ENCODE data around the gene GPHB5.

The GPHB5 gene

DNA sequence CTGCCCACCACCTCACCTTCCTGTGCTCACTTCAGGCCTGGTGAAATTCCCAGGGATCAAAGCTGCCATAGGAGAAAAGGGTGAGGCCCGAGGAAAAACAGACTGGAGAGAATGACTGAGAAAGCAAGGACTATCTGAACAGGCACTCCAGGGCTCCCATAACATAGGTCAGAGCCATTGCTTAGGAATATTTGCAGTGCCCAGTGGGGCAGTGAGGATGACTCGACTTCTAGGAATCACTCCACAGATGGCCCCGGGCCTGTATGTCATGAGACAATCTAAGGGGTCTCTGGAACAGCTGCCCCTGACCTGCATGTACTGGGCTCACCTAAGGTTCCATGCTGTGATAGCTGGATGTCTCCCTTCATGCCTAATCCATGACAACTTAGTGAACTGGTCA lies 51.6 kb downstream of the GPHB5 start:
- no peak for FAIRE-seq

GRCh38 chr14:63266106-63266505 lies 52.6 kb downstream of the GPHB5 start:
- FAIRE-seq (no peak), DNase-seq (ENCODE audit: insufficient read length, low spot score) (no peak)

More for the DNA sequence above, 51.6 kb downstream of the GPHB5 start:
- DNase-seq (ENCODE audit: insufficient read length, low spot score), result no peak
